HG02798 (cell line): Measurements from ENCODE around the gene TBC1D24.
A peak's percentile ranks its signal among the peaks of the same experiment; 100 is the strongest.
"Not testable (repeated sequence)": the region's sequence is repeated elsewhere in the genome, so short reads cannot be mapped to it uniquely, and the experiment has no call there.

Experiments
- ATAC-seq: cut with Tn5 transposase; IDR thresholded peaks from one replicate; pipeline ENCODE4 v1.9.1; 2021; ENCODE audit warnings: mild to moderate bottlenecking; ENCODE audit not compliant: unreplicated experiment, poor library complexity

TBC1D24 gene

GRCh38 chr16:2474877-2475412, at the start of gene TBC1D24:
Gene TBC1D24 (plus strand): TSS chr16:2475127. CDS start chr16:2496149, 21,022 bp downstream.
- peak; percentile 72 for ATAC-seq

DNA sequence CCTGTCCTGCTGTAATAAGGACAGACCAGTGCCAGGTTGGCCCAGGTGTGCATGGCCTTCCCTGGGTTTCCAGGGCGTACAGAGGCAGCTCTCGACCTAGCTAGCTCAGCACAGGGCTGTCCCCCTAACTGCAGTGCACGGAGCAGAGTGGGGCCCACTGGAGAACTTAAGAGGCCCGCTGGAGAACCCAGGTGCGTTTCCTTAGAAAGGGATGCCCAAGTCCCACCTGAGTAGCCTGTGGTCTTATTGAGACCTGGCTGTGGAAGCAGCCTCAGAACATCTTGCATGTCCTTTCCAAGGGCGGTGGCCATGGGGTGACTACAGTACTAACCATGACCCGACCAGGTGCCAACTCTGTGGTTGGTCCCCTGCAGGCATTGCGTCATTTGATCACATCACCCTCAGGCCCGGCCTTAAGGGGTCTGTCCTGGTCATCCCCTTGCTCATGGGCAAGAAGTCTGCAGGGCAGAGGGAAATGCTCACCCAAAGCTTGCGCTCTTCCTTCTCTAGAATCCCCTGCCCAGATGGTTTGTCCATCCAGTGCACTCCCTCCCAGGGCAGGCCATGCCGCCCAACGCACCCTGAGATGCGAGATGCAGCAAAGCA, 49.0 kb upstream of the TBC1D24 start:
- ATAC-seq: no peak

GRCh38 chr16:2426941-2427361, 48.0 kb upstream of the TBC1D24 start:
- ATAC-seq: no peak

GRCh38 chr16:2427526-2427925, 47.4 kb upstream of the TBC1D24 start:
- no peak for ATAC-seq

DNA sequence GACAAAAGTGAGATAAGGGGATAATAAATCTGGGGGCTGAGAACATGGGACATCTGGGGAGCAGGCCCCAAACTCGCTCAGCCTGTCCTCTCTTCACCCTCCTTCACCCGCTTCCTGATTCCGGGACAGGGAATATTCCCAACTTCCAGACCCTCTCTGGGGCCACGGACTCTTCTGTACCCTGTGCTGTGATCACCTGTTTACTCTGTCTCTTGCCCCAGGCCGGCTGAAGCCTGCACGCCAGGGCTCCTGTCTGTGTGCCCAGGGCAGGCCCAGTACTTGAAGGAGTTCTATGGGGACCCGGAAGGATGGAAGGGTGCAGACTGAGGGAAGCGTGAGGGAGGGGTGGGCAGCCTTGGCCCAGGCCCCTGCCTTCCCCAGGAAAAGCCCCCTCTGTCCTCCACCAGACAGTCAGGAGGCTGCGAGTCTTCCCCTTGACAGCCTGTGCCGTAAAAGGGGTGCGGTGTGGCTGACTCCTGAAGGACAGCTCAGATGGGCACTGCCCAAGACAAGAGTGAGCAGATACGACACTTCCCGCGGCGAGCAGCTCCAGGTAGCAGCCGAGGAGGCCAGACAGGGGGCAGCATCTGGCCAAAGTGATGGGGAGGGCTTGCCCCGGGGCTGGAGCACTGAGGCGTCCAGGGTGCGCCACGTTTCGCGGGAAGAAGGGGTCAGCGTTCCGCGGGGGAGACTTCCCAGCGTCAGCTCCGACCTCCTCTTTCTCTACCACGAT, 46.7 kb upstream of the TBC1D24 start:
- no peak for ATAC-seq

GRCh38 chr16:2428784-2429033, 46.2 kb upstream of the TBC1D24 start:
- ATAC-seq: no peak

DNA sequence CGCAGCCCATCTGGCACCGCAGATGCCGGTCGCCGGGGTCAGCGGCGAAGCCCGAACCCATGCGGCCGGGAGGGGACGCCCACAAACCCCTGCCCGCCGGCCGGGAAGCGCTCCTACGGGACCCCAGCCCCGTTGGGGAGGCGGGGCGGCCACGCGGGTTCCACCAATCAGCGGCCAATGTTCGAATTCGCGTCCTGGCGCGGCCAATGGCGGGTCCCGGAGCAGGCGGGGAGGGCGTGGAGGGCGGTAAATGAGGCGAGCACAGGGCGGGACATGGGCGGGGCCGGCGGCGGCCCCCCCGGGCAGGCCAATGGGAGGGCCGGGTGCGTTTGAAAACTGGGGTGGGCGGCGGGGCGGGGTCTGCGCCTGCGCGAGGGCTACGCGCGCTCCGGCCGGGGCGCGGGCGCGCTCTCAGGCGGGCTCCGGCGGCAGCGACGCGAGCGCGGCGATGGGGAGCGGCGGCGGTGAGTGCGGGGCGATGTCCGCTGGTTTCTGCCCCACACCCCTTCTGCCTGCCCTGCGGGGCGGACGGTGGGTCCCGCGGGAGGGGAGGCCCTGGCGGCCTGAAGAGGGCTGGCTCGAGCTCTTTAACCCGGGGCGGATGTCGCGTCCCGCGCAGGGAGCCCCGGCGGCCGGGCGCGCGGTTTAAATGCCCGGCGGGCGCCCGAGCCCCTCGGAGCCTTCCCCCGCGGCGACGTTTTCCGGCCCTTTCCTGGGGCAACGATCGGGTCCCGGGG, 45.7 kb upstream of the TBC1D24 start, which contains the start of gene CCNF:
Gene CCNF (plus strand): TSS at position 414 of the 737 bp plus-strand sequence. CDS start 35 bp downstream, at position 449.
- ATAC-seq: peak; percentile 88

DNA sequence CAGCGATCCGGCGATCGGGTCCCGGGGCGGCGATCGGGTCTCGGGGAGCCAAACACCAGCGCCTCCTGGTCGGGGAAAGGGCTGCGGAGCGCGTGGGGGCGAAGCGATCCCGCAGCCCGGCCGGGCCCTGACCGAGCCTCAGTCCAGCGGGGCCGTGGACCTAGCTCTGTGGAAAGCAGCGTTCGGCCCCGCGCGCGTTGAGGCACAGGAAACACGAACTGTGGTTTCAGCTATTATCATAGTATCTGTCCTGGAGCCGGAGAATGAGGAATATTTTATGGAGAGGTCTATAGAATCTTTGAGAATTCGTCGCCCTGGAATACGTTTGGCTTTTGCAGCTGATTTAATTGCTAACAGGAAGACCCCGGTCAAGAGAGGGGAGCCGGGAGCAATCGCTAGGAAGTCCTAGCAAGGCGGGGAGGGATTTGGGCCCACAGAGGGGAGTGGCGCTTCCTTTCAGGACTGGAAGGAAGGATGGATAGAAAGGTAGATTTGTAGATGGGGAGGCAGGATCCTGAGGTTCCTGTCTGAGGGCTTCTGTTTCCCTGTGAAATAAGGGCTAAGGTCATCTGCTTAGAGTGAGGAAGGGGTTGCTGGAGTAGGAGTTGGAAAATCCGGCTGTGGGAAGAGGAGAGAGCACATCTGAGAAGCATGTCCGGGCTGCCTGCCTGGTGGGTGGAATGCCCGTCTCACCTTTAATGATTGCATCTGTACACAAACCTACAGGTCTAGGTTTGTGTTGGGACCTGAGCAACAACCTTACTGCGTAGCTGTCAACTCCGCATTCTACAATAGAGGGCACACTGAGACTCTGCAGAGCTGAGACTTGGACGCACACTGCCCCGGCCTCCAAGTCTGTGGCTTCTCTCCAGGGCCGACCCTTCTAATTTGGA, 44.9 kb upstream of the TBC1D24 start:
- no peak for ATAC-seq

GRCh38 chr16:2432286-2432685, 42.6 kb upstream of the TBC1D24 start:
- ATAC-seq: no peak

- no peak for ATAC-seq
These were observed 42.0 kb upstream of the TBC1D24 start for GRCh38 chr16:2432801-2433505.

- not testable (repeated sequence) for ATAC-seq
These were observed 39.7 kb upstream of the TBC1D24 start for GRCh38 chr16:2435236-2435635.

GRCh38 chr16:2436110-2436509, 38.8 kb upstream of the TBC1D24 start:
- ATAC-seq: no peak

DNA sequence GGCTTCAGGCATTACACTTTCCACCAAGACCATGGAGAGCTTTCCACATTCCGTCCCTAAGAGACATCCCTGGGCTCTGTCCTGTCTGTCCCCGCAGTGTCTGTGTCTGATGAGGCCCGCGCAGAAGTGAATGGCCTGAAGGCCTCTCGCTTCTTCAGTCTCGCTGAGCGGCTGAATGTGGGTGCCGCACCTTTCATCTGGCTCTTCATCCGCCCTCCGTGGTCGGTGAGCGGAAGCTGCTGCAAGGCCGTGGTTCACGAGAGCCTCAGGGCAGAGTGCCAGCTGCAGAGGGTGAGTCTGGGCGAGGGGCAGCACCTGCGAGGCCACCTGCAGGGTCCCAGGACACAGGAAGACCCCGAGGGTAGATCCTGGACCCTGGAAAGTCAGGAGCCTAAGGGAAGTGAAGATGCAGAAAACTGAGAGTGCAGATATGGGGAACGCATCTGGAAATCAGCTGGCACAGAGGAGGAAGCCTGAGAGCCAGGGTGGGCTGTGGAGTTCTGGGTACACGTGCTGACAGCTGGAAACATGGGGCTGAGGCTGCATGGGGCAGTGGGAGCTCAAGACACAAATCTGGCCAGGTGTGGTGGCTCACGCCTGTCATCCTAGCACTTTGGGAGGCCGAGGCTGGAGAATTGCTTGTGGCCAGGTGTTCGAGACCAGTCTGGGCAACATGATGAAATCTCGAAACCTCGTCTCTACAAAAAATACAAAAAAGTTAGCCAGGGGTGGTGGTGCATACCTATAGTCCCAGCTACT, 37.7 kb upstream of the TBC1D24 start:
- no peak for ATAC-seq

DNA sequence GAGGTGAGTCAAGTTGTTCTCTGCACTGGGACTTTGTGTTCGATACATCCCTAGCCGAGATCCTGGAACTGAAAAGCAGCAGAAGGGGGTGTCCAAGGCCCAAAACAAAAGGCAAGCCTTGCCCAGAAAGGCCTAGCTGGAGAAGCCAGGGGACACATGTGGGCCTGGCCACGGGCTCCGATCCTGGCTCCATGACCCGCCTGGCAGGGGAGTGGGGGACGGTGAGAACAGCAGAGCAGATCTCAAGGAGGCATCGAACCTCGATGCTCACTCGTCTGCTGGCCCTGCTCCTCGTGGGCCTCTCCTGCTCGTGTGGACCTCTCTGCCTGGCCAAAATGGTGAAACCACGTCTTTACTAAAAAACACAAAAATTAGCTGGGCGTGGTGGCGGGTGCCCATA, 36.8 kb upstream of the TBC1D24 start:
- ATAC-seq: no peak

- no peak for ATAC-seq
These were observed 35.3 kb upstream of the TBC1D24 start for GRCh38 chr16:2439598-2439997.

DNA sequence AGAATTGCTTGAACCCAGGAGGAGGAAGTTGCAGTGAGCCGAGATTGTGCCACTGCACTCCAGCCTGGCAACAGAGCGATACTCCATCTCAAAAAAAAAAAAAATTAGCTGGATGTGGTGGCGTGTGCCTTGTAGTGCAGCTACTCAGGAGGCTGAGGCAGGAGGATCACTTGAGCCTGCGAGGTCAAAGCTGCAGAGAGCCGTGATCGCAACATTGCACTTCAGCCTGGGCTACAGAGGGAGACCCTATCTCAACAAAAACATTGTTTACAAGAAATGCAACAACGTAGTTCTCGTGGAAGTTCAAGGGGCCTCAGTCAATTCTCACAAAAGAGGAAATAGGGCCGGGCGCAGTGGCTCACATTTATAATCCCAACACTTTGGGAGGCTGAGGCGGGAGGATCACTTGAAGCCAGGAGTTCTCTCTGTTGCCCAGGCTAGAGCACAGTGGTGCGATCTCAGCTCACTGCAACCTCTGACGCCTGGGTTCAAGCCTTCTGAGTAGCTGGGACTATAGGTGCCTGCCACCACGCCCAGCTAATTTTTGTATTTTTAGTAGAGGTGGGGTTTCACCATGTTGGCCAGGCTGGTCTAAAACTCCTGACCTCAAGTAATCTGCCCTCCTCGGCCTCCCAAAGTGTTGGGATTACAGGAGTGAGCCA, 33.7 kb upstream of the TBC1D24 start:
- not testable (repeated sequence) for ATAC-seq

- ATAC-seq: no peak
These were observed 31.4 kb upstream of the TBC1D24 start for GRCh38 chr16:2443555-2443954.

DNA sequence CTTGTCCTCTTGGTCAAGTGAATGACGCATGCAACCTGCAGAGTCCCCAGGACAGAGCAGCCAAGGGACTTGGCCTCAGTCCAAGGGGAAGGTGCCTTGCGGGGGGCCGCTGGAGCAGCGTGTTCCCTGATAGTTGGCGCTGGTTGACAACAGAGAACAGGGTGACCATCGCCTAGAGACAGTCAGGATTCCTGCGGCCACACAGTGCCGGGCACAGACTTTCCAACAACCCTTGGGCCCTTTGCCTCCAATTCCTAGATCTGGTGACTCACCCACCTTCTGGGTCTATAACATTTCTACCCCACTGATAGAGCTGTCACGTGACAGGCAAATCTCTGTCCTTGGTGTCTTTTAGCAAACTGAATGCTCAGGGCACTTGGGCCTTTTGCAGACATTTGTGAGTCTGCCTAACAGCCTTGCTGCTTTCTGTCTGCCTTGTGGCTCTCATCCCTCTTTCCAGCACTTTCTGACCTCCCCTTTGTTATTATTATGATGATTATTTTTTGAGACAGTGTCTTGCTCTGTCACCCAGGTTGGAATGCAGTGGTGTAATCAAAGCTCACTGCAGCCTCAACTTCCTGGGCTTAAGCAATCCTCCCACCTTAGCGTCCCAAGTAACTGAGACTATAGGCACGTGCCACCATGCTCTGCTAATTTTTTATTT, 26.9 kb upstream of the TBC1D24 start:
- no peak for ATAC-seq
